Left lung (tissue), 10 donors: ENCODE data around the gene SETD2. TPM values are rescaled to one million over a fixed set of nuclear protein-coding genes. Genes with fewer than 3 reads are reported as not detected.
"Not testable (repeated sequence)": the region's sequence is repeated elsewhere in the genome, so short reads cannot be mapped to it uniquely, and the experiment has no call there.

Experiments used
- ATAC-seq: fragments of 200-7000 bp; cut with Tn5 transposase; one replicate; pipeline ENCODE4 v1.9.1; 2020; ENCODE audit warnings: moderate library complexity
- DNase-seq, 4 donors: peaks; one replicate each; pipeline ENCODE4 v3.0.0-alpha.2; 2013 to 2020
- H3K27ac ChIP-seq, 2 donors: fragments of 200-600 bp; sonication (generic) in 1 of 2; one replicate each; pipeline versions ENCODE4 v1.5.0 to v1.8.0; 2020 to 2021
- H3K27me3 ChIP-seq, 2 donors: fragments of 200-600 bp; sonication (generic) in 1 of 2; one replicate each; pipeline versions ENCODE4 v1.5.0 to v1.8.0; 2020 to 2021
- H3K36me3 ChIP-seq, 2 donors: fragments of 200-600 bp; sonication (generic) in 1 of 2; one replicate each; pipeline versions ENCODE4 v1.5.0 to v1.8.0; 2020 to 2021
- H3K4me1 ChIP-seq, 2 donors: fragments of 200-600 bp; one replicate each; pipeline ENCODE4 v1.8.0; 2021
- H3K4me3 ChIP-seq, 2 donors: fragments of 200-600 bp; sonication (generic) in 1 of 2; one replicate each; pipeline versions ENCODE4 v1.5.0 to v1.8.0; 2020 to 2021; ENCODE audit warnings: mild to moderate bottlenecking in 1 of 2
- H3K9me3 ChIP-seq, 2 donors: fragments of 200-600 bp; sonication (generic) in 1 of 2; one replicate each; pipeline versions ENCODE4 v1.5.0 to v1.8.0; 2020 to 2021
- CTCF ChIP-seq, 2 donors: fragments of 200-600 bp; sonication (generic) in 1 of 2; IDR thresholded peaks; one replicate each; pipeline versions ENCODE4 v1.5.0 to v1.8.0; 2021; ENCODE audit warnings: antibody characterized with exemption in 2 of 2
- intact Hi-C, 2 donors: fragments of 100-400 bp; cut with DNase I; formaldehyde crosslinking; loops; one replicate each; pipeline versions ENCODE4 v1.11.2 to v1.14.2; 2022
- polyA plus RNA-seq, 6 donors: library from polyadenylated mRNA; unstranded; fragments of 120-200 nt; gene quantifications; one replicate each; pipeline ENCODE4 v1.2.1, GENCODE V29; 2013; ENCODE audit not compliant: insufficient read length in 6 of 6
- total RNA-seq, 2 donors: library from RNA; stranded (reverse); fragmentation: NEBNext Ultra II Directional; extraction: Animal tissue kit (Norgen Biotek cat#: 25700); gene quantifications; one replicate each; pipeline ENCODE4 v1.2.1, GENCODE V29; 2021
- donor health status: DM: no; HTN: yes; CAD: no.
- donor health status: DM: no; HTN: no; CAD: no.

SETD2 gene
- total and polyA plus RNA-seq, 8 donors: 40.1 to 68.9 (median 60.0) TPM

DNA sequence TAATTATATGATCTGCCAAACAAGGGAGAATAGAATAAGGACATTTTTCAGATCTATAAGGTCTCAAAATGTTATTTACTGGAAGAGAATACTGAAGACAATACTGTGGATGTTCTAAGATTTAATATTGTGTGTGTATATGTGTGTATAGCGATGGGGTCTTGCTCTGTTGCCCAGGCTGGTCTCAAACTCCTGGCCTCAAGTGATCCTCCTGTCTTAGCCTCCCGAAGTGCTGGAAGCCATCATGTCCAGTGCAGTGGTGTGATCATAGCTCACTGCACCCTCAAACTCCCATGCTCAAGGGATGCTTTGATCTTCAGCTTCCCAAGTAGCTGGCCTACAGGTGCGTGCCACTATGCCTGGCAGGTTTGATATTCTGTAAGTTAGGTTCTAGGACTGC lies 93.1 kb downstream of the SETD2 start:
- intact Hi-C loops: no loop called here
- no peak for TF ChIP-seq CTCF (IDR thresholded peaks at IDR 0.05)
- ATAC-seq (no peak), DNase-seq (no peak)
- H3K4me3 ChIP-seq: no peak overlapping the region
- H3K4me1 ChIP-seq: no peaks in the 10 kb centered on the region
- H3K27me3 ChIP-seq: no peaks in the 10 kb centered on the region
- H3K36me3 ChIP-seq: peaks cover 0 to 45% of the 10 kb centered on the region in 2 donors
- H3K27ac ChIP-seq: no peak overlapping the region
- H3K9me3 ChIP-seq: no peaks in the 10 kb centered on the region

GRCh38 chr3:47066259-47066658 lies 97.7 kb downstream of the SETD2 start:
- peaks cover 0 to 51% of the 10 kb centered on the region in 2 donors for H3K36me3 ChIP-seq
- H3K9me3 ChIP-seq: not testable (repeated sequence)

DNA sequence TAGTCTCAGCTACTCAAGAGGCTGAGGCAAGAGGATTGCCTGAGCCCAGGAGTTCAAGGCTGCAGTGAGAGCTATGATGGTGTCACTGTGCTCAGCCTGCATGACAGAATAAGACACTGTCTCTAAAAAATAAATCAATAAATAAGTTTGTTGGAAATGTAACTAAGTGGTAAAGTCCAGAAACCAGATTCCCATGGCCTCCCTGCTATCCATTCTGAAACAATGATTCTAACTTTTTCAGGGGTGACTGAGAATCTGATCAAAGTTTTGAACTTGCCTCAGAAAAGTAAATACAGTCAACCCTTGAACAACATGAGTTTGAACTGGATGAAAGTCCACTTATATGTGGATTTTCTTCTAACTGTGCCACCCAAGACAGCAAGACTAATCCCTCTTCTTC lies 98.2 kb downstream of the SETD2 start:
- Histone ChIP-seq H3K27ac (no peak overlapping the region), H3K4me1 (no peaks in the 10 kb centered on the region), H3K9me3 (no peaks in the 10 kb centered on the region), H3K27me3 (no peaks in the 10 kb centered on the region), H3K36me3 (peaks cover 0 to 52% of the 10 kb centered on the region in 2 donors), H3K4me3 (no peak overlapping the region)
- TF ChIP-seq CTCF (IDR thresholded peaks at IDR 0.05): no peak
- ATAC-seq (no peak), DNase-seq (no peak)
- intact Hi-C loops: no loop called here

More at GRCh38 chr3:47066259-47066658, 97.7 kb downstream of the SETD2 start:
- H3K4me3 ChIP-seq, DNase-seq, intact Hi-C loops, H3K27me3 ChIP-seq, H3K27ac ChIP-seq, H3K4me1 ChIP-seq, ATAC-seq: not testable (repeated sequence)

GRCh38 chr3:47065058-47065457 lies 98.9 kb downstream of the SETD2 start:
- ATAC-seq (no peak), DNase-seq (no peak)
- TF ChIP-seq CTCF (IDR thresholded peaks at IDR 0.05): no peak
- H3K4me3 ChIP-seq: no peak overlapping the region
- H3K36me3 ChIP-seq: peaks cover 0 to 50% of the 10 kb centered on the region in 2 donors
- no peaks in the 10 kb centered on the region for H3K9me3 ChIP-seq
- no peaks in the 10 kb centered on the region for H3K27me3 ChIP-seq
- intact Hi-C loops: no loop called here
- no peak overlapping the region for H3K27ac ChIP-seq
- no peaks in the 10 kb centered on the region for H3K4me1 ChIP-seq

- Histone ChIP-seq H3K27me3 (no peaks in the 10 kb centered on the region), H3K4me3 (no peak overlapping the region), H3K4me1 (peaks cover 0 to 12% of the 10 kb centered on the region in 2 donors), H3K27ac (peak overlapping the region in 1 of 2 donors; percentile 55), H3K9me3 (no peaks in the 10 kb centered on the region), H3K36me3 (peaks cover 0 to 73% of the 10 kb centered on the region in 2 donors)
- intact Hi-C loops: no loop called here
- ATAC-seq: no peak
- TF ChIP-seq CTCF (IDR thresholded peaks at IDR 0.05): no peak
- no peak for DNase-seq
Measured at GRCh38 chr3:47057212-47057671, 106.7 kb downstream of the SETD2 start.

- no peaks in the 10 kb centered on the region for H3K9me3 ChIP-seq
- peaks cover 0 to 71% of the 10 kb centered on the region in 2 donors for H3K36me3 ChIP-seq
- ATAC-seq (peak; percentile 22), DNase-seq (no peak)
- H3K4me3 ChIP-seq: no peak overlapping the region
- no peaks in the 10 kb centered on the region for H3K27me3 ChIP-seq
- peaks cover 0 to 12% of the 10 kb centered on the region in 2 donors for H3K4me1 ChIP-seq
- peak overlapping the region in 1 of 2 donors; percentile 55 for H3K27ac ChIP-seq
- intact Hi-C loops: no loop called here
- TF ChIP-seq CTCF (IDR thresholded peaks at IDR 0.05): no peak
Measured at GRCh38 chr3:47056705-47057104, 107.2 kb downstream of the SETD2 start.
